Glutamatergic neuron (in vitro differentiated cells): ENCODE results near the gene ANKRD13D. TPM values are rescaled to one million over a fixed set of nuclear protein-coding genes. Genes with fewer than 3 reads are reported as not detected.

ENCODE experiments used
- DNase-seq: peaks from one replicate; pipeline ENCODE4 v3.0.0; 2022
- H3K27ac Mint-ChIP-seq: one replicate; pipeline ENCODE4 v1.8.0; 2020; ENCODE audit warnings: mild to moderate bottlenecking, mixed read lengths, inconsistent platforms; ENCODE audit not compliant: unreplicated experiment
- H3K27me3 Mint-ChIP-seq: one replicate; pipeline ENCODE4 v1.8.0; 2020; ENCODE audit warnings: mild to moderate bottlenecking, moderate library complexity, mixed read lengths, inconsistent platforms; ENCODE audit not compliant: unreplicated experiment
- H3K36me3 Mint-ChIP-seq: one replicate; pipeline ENCODE4 v1.8.0; 2020; ENCODE audit warnings: mild to moderate bottlenecking, mixed read lengths, inconsistent platforms; ENCODE audit not compliant: unreplicated experiment
- H3K4me1 Mint-ChIP-seq: one replicate; pipeline ENCODE4 v1.8.0; 2020; ENCODE audit warnings: mild to moderate bottlenecking, low read depth, mixed read lengths, inconsistent platforms; ENCODE audit not compliant: unreplicated experiment
- H3K4me3 Mint-ChIP-seq: one replicate; pipeline ENCODE4 v1.8.0; 2020; ENCODE audit warnings: mild to moderate bottlenecking, mixed read lengths, inconsistent platforms; ENCODE audit not compliant: unreplicated experiment
- H3K9me3 Mint-ChIP-seq: one replicate; pipeline ENCODE4 v1.8.0; 2020; ENCODE audit warnings: mild to moderate bottlenecking, moderate library complexity, mixed read lengths, inconsistent platforms; ENCODE audit not compliant: unreplicated experiment
- total RNA-seq: library from RNA; stranded (reverse); fragmentation: NEBNext Ultra II Directional; extraction: Animal tissue kit (Norgen Biotek cat#: 25700); gene quantifications from one replicate; pipeline ENCODE4 v1.2.1, GENCODE V29; 2021; ENCODE audit not compliant: unreplicated experiment
- TF ChIP-seq, protein P1 (sequence below): fragments of 200-600 bp; sonication (generic); IDR thresholded peaks from one replicate; pipeline ENCODE4 v1.5.0; 2021; ENCODE audit not compliant: partially characterized antibody, unreplicated experiment

Gene ANKRD13D
- total RNA-seq, 1 donor from 2014 or later, result 109 TPM

DNA sequence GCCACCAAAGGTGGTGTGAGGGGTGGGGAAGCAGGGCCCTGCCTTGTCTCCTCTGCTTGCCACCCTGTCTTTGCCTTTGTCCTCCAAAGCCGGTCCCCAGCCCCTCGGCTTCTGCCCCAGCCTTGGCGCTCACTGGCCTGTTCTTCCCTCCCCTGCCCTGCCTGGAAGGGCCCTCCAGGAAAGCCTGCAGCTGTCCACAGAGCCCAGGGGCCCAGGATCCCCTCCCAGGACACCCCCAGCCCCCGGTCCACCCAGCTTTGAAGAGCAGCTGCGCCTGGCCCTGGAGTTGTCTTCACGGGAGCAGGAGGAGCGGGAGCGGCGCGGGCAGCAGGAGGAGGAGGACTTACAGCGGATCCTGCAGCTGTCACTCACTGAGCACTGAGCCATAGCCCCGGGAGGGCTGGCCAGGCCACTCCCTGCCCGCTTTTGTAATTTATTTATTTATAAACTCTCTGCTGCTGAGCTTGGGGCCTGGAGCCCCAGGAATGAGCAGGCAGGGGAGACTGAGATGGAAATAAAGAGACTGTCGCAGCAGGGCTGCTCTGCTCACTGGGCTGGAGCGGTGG is 12.9 kb downstream of the ANKRD13D start:
- TF ChIP-seq, protein P1, sequence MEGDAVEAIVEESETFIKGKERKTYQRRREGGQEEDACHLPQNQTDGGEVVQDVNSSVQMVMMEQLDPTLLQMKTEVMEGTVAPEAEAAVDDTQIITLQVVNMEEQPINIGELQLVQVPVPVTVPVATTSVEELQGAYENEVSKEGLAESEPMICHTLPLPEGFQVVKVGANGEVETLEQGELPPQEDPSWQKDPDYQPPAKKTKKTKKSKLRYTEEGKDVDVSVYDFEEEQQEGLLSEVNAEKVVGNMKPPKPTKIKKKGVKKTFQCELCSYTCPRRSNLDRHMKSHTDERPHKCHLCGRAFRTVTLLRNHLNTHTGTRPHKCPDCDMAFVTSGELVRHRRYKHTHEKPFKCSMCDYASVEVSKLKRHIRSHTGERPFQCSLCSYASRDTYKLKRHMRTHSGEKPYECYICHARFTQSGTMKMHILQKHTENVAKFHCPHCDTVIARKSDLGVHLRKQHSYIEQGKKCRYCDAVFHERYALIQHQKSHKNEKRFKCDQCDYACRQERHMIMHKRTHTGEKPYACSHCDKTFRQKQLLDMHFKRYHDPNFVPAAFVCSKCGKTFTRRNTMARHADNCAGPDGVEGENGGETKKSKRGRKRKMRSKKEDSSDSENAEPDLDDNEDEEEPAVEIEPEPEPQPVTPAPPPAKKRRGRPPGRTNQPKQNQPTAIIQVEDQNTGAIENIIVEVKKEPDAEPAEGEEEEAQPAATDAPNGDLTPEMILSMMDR, result no peak
- Mint-ChIP-seq H3K27me3 (peaks cover 4% of the 10 kb centered on the region), H3K9me3 (peaks cover 3% of the 10 kb centered on the region), H3K27ac (peak overlapping the region; percentile 93), H3K36me3 (peaks cover 6% of the 10 kb centered on the region), H3K4me1 (peaks cover 8% of the 10 kb centered on the region), H3K4me3 (peak overlapping the region; percentile 79)
- DNase-seq, result peak; percentile 84

DNA sequence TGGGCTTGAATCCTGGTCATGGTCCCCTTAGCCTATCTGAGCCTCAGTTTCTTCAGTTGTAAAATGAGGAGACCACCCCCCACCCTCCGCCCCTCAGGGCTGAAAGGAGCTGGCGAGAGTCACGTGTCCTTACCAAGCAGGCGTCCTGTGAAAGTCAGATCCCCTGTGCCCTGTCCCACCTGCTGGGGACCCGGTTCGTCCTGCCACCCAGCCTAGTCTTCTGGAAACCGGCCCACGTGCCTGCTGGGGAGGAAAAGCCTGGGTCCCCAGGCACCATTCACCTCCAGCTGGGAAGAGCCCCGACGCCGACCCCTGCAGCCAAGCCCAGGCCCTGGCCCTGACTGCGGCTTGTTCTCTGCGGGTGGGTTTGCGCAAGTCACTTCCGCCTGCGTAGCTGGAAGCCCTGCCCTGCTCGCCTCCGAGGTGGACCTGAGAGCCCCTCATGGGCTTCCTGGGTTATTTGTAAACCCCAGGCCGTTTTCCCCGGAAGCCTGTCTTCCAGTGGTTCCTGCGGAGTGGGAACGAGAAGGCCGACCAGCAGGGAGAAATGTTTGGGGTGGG is 13.5 kb downstream of the ANKRD13D start:
- Mint-ChIP-seq H3K27ac (peak overlapping the region; percentile 93), H3K9me3 (peaks cover 3% of the 10 kb centered on the region), H3K36me3 (peaks cover 5% of the 10 kb centered on the region), H3K4me3 (peak overlapping the region; percentile 79), H3K4me1 (peaks cover 8% of the 10 kb centered on the region), H3K27me3 (peaks cover 6% of the 10 kb centered on the region)
- peak; percentile 57 for DNase-seq
- TF ChIP-seq, protein P1, result no peak

DNA sequence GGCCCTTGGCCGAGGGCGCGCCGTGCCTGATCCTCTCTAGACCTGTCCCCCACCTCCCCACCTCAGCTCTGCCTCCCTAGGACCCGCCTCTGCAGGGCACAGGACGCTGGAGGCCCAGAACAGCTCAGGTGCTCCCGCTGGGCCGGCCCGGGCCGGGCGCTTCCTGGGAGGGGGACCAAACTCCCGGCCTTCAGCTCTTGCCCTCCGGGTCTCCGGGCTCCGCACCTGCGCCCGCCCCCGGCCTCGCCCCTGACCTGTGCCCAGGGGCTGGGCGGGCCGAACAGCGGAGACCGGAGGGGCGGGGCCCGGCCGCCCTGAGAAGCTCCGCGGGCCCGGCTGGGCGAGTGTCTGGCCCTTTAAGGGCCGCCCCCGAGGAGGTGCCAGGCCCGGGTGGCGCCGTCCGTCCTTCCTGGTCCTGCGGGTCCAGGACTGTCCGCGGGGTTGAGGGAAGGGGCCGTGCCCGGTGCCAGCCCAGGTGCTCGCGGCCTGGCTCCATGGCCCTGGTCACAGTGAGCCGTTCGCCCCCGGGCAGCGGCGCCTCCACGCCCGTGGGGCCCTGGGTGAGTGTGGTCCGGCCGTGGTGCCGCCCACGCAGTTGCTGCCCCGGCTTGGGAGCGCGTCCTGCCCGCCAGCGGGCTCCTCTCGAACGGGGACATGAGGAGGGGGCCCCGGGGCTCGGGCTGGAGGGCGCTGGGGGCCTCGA is 14.2 kb downstream of the ANKRD13D start, which contains the start of gene SSH3:
SSH3 (plus strand) TSS at position 399 of the 703 bp plus-strand sequence; CDS start at position 495, 96 bp downstream.
- DNase-seq, result peak; percentile 54
- peaks cover 8% of the 10 kb centered on the region for H3K4me1 Mint-ChIP-seq
- peaks cover 4% of the 10 kb centered on the region for H3K36me3 Mint-ChIP-seq
- peaks cover 3% of the 10 kb centered on the region for H3K9me3 Mint-ChIP-seq
- H3K4me3 Mint-ChIP-seq, result peak within 1 kb of the TSS; percentile 79
- peaks cover 6% of the 10 kb centered on the region for H3K27me3 Mint-ChIP-seq
- H3K27ac Mint-ChIP-seq, result peak within 1 kb of the TSS; percentile 93
- TF ChIP-seq, protein P1, result no peak

DNA sequence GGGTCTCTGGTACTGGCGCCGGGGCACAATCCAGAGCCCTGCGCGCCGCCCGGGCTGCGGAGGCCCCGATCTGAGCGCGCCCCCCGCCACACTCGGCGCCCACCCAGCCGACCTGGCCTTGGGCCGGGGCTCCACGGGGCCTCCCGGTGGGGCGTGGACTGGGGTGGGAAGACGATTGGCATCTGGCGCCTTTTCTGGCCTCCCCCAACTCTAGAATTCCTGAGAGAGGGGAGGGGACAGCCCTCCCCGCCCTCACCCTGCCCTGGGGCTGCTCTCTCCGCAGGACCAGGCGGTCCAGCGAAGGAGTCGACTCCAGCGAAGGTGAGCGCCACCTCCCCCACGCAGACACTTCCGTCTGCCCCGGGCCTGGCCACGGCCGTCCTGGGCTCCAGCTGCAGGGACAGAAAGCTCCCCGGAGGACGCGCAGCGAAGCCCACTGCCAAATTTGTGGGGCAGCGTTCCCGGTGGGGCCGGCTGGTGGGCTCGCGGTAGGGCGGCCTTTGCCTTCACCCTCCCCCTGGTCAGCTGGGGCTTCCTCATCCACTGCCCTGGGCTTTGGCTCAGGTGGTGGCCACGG is 14.8 kb downstream of the ANKRD13D start:
- Mint-ChIP-seq H3K36me3 (no peaks in the 10 kb centered on the region), H3K4me3 (no peak overlapping the region), H3K4me1 (peaks cover 8% of the 10 kb centered on the region), H3K27me3 (peaks cover 6% of the 10 kb centered on the region), H3K27ac (no peak overlapping the region), H3K9me3 (no peaks in the 10 kb centered on the region)
- TF ChIP-seq, protein P1, result no peak
- DNase-seq, result no peak
